Measurements from ENCODE around the gene GRIK3.
"Not testable (repeated sequence)": the region's sequence is repeated elsewhere in the genome, so short reads cannot be mapped to it uniquely, and the experiment has no call there.

The GRIK3 gene

GRCh38 chr1:36905941-36906340, 128.4 kb downstream of the GRIK3 start:
- no peak overlapping the region for H2BK5ac ChIP-seq (ENCODE audit: low read depth, low read length, poor library complexity)
- no peak overlapping the region for H3K4ac ChIP-seq (ENCODE audit: low read depth, low read length)
- no peak overlapping the region for H3K23ac ChIP-seq (ENCODE audit: low read length)
- no peak overlapping the region for H3K4me2 ChIP-seq (ENCODE audit: low read length)
- H4K91ac ChIP-seq (ENCODE audit: low read depth, low read length) = no peak overlapping the region
- no peaks in the 10 kb centered on the region for H3K9me3 ChIP-seq (ENCODE audit: insufficient read depth, low read depth, low read length)
- H3K79me1 ChIP-seq (ENCODE audit: low read length) = no peaks in the 10 kb centered on the region
- H3K18ac ChIP-seq (ENCODE audit: low read length) = no peak overlapping the region
- H3K27me3 ChIP-seq (ENCODE audit: insufficient read depth, low read length) = no peaks in the 10 kb centered on the region
- no peak overlapping the region for H2AFZ ChIP-seq (ENCODE audit: insufficient read depth, low read length, poor library complexity)
- H2AK5ac ChIP-seq (ENCODE audit: low read length) = no peak overlapping the region
- no peak overlapping the region for H3K9ac ChIP-seq (ENCODE audit: low read length)
- no CpG with 5 or more reads among the region's 3 CpGs for WGBS (ENCODE audit: extremely low coverage, insufficient coverage, insufficient read length)
- no peak overlapping the region for H4K8ac ChIP-seq (ENCODE audit: low read depth, low read length)
- no peak overlapping the region for H3K14ac ChIP-seq (ENCODE audit: low read length)
- H3K27ac ChIP-seq (ENCODE audit: low read depth, low read length) = no peak overlapping the region
- no peaks in the 10 kb centered on the region for H3K79me2 ChIP-seq (ENCODE audit: control insufficient read depth, insufficient read depth, low read length, poor library complexity)
- H3K4me3 ChIP-seq (ENCODE audit: low read depth, low read length) = no peak overlapping the region
- no peak overlapping the region for H4K12ac ChIP-seq (ENCODE audit: low read depth, low read length)
- H3K36me3 ChIP-seq (ENCODE audit: control insufficient read depth in 1 of 2, insufficient read depth in 2 of 2, low read length in 2 of 2) = no peaks in the 10 kb centered on the region
- H2BK120ac ChIP-seq (ENCODE audit: insufficient read depth, low read length, poor library complexity) = no peak overlapping the region
- no peak for DNase-seq
- H3K4me1 ChIP-seq (ENCODE audit: control insufficient read depth in 1 of 2, insufficient read depth in 2 of 2, low read length in 2 of 2) = no peaks in the 10 kb centered on the region
- no peak overlapping the region for H2BK12ac ChIP-seq (ENCODE audit: low read length)

GRCh38 chr1:36900128-36900527, 134.2 kb downstream of the GRIK3 start:
- Histone ChIP-seq H2AK5ac (ENCODE audit: low read length) (no peak overlapping the region), H4K8ac (ENCODE audit: low read depth, low read length) (no peak overlapping the region), H3K36me3 (ENCODE audit: control insufficient read depth in 1 of 2, insufficient read depth in 2 of 2, low read length in 2 of 2) (no peaks in the 10 kb centered on the region), H3K4ac (ENCODE audit: low read depth, low read length) (no peak overlapping the region), H4K12ac (ENCODE audit: low read depth, low read length) (no peak overlapping the region), H3K27ac (ENCODE audit: low read depth, low read length) (no peak overlapping the region), H3K4me3 (ENCODE audit: low read depth, low read length) (no peak overlapping the region), H3K18ac (ENCODE audit: low read length) (no peak overlapping the region), H3K14ac (ENCODE audit: low read length) (no peak overlapping the region), H3K4me1 (ENCODE audit: control insufficient read depth in 1 of 2, insufficient read depth in 2 of 2, low read length in 2 of 2) (no peaks in the 10 kb centered on the region), H3K4me2 (ENCODE audit: low read length) (no peak overlapping the region), H2BK5ac (ENCODE audit: low read depth, low read length, poor library complexity) (no peak overlapping the region), H3K23ac (ENCODE audit: low read length) (no peak overlapping the region), H3K9ac (ENCODE audit: low read length) (no peak overlapping the region), H2AFZ (ENCODE audit: insufficient read depth, low read length, poor library complexity) (no peak overlapping the region), H2BK120ac (ENCODE audit: insufficient read depth, low read length, poor library complexity) (no peak overlapping the region), H3K9me3 (ENCODE audit: insufficient read depth, low read depth, low read length) (no peaks in the 10 kb centered on the region), H3K79me2 (ENCODE audit: control insufficient read depth, insufficient read depth, low read length, poor library complexity) (no peaks in the 10 kb centered on the region), H4K91ac (ENCODE audit: low read depth, low read length) (no peak overlapping the region), H3K79me1 (ENCODE audit: low read length) (no peaks in the 10 kb centered on the region), H2BK12ac (ENCODE audit: low read length) (no peak overlapping the region), H3K27me3 (ENCODE audit: insufficient read depth, low read length) (no peaks in the 10 kb centered on the region)
- no peak for DNase-seq
- no CpG with 5 or more reads among the region's 1 CpG for WGBS (ENCODE audit: extremely low coverage, insufficient coverage, insufficient read length)

GRCh38 chr1:36897813-36898212, 136.5 kb downstream of the GRIK3 start:
- H3K9me3 ChIP-seq (ENCODE audit: insufficient read depth, low read depth, low read length); H3K23ac ChIP-seq (ENCODE audit: low read length); H3K79me2 ChIP-seq (ENCODE audit: control insufficient read depth, insufficient read depth, low read length, poor library complexity); H4K91ac ChIP-seq (ENCODE audit: low read depth, low read length); H2AK5ac ChIP-seq (ENCODE audit: low read length); H3K4me1 ChIP-seq (ENCODE audit: control insufficient read depth in 1 of 2, insufficient read depth in 2 of 2, low read length in 2 of 2); H4K12ac ChIP-seq (ENCODE audit: low read depth, low read length); H3K4me2 ChIP-seq (ENCODE audit: low read length); DNase-seq; H2BK120ac ChIP-seq (ENCODE audit: insufficient read depth, low read length, poor library complexity); H2AFZ ChIP-seq (ENCODE audit: insufficient read depth, low read length, poor library complexity); H3K79me1 ChIP-seq (ENCODE audit: low read length); H4K8ac ChIP-seq (ENCODE audit: low read depth, low read length); H3K9ac ChIP-seq (ENCODE audit: low read length); H3K4me3 ChIP-seq (ENCODE audit: low read depth, low read length); H3K27me3 ChIP-seq (ENCODE audit: insufficient read depth, low read length); H2BK12ac ChIP-seq (ENCODE audit: low read length); H3K18ac ChIP-seq (ENCODE audit: low read length); H3K14ac ChIP-seq (ENCODE audit: low read length); H3K27ac ChIP-seq (ENCODE audit: low read depth, low read length); H3K4ac ChIP-seq (ENCODE audit: low read depth, low read length); H3K36me3 ChIP-seq (ENCODE audit: control insufficient read depth in 1 of 2, insufficient read depth in 2 of 2, low read length in 2 of 2); H2BK5ac ChIP-seq (ENCODE audit: low read depth, low read length, poor library complexity): not testable (repeated sequence)

GRCh38 chr1:36894824-36895223, 139.5 kb downstream of the GRIK3 start:
- Histone ChIP-seq H3K27me3 (ENCODE audit: insufficient read depth, low read length) (no peaks in the 10 kb centered on the region), H3K27ac (ENCODE audit: low read depth, low read length) (no peak overlapping the region), H2BK120ac (ENCODE audit: insufficient read depth, low read length, poor library complexity) (no peak overlapping the region), H3K9me3 (ENCODE audit: insufficient read depth, low read depth, low read length) (no peaks in the 10 kb centered on the region), H2BK5ac (ENCODE audit: low read depth, low read length, poor library complexity) (no peak overlapping the region), H4K12ac (ENCODE audit: low read depth, low read length) (no peak overlapping the region), H2AFZ (ENCODE audit: insufficient read depth, low read length, poor library complexity) (no peak overlapping the region), H3K14ac (ENCODE audit: low read length) (no peak overlapping the region), H2AK5ac (ENCODE audit: low read length) (no peak overlapping the region), H2BK12ac (ENCODE audit: low read length) (no peak overlapping the region), H4K8ac (ENCODE audit: low read depth, low read length) (no peak overlapping the region), H3K9ac (ENCODE audit: low read length) (no peak overlapping the region), H3K79me1 (ENCODE audit: low read length) (no peaks in the 10 kb centered on the region), H3K23ac (ENCODE audit: low read length) (no peak overlapping the region), H4K91ac (ENCODE audit: low read depth, low read length) (no peak overlapping the region), H3K4me1 (ENCODE audit: control insufficient read depth in 1 of 2, insufficient read depth in 2 of 2, low read length in 2 of 2) (no peaks in the 10 kb centered on the region), H3K4me3 (ENCODE audit: low read depth, low read length) (no peak overlapping the region), H3K4me2 (ENCODE audit: low read length) (no peak overlapping the region), H3K18ac (ENCODE audit: low read length) (no peak overlapping the region), H3K36me3 (ENCODE audit: control insufficient read depth in 1 of 2, insufficient read depth in 2 of 2, low read length in 2 of 2) (no peaks in the 10 kb centered on the region), H3K4ac (ENCODE audit: low read depth, low read length) (no peak overlapping the region), H3K79me2 (ENCODE audit: control insufficient read depth, insufficient read depth, low read length, poor library complexity) (no peaks in the 10 kb centered on the region)
- WGBS (ENCODE audit: extremely low coverage, insufficient coverage, insufficient read length) = no CpG with 5 or more reads among the region's 3 CpGs
- DNase-seq = no peak

- H3K27ac ChIP-seq (ENCODE audit: low read depth, low read length) = no peak overlapping the region
- H2BK5ac ChIP-seq (ENCODE audit: low read depth, low read length, poor library complexity) = no peak overlapping the region
- H3K4ac ChIP-seq (ENCODE audit: low read depth, low read length) = no peak overlapping the region
- no peak overlapping the region for H4K8ac ChIP-seq (ENCODE audit: low read depth, low read length)
- no peak overlapping the region for H3K4me2 ChIP-seq (ENCODE audit: low read length)
- no peak overlapping the region for H2AFZ ChIP-seq (ENCODE audit: insufficient read depth, low read length, poor library complexity)
- H3K9ac ChIP-seq (ENCODE audit: low read length) = no peak overlapping the region
- WGBS (ENCODE audit: extremely low coverage, insufficient coverage, insufficient read length) = no CpG with 5 or more reads among the region's 9 CpGs
- H4K91ac ChIP-seq (ENCODE audit: low read depth, low read length) = no peak overlapping the region
- no peaks in the 10 kb centered on the region for H3K4me1 ChIP-seq (ENCODE audit: control insufficient read depth in 1 of 2, insufficient read depth in 2 of 2, low read length in 2 of 2)
- no peaks in the 10 kb centered on the region for H3K9me3 ChIP-seq (ENCODE audit: insufficient read depth, low read depth, low read length)
- H2BK12ac ChIP-seq (ENCODE audit: low read length) = no peak overlapping the region
- H3K4me3 ChIP-seq (ENCODE audit: low read depth, low read length) = no peak overlapping the region
- H3K27me3 ChIP-seq (ENCODE audit: insufficient read depth, low read length) = no peaks in the 10 kb centered on the region
- H3K14ac ChIP-seq (ENCODE audit: low read length) = no peak overlapping the region
- H3K79me2 ChIP-seq (ENCODE audit: control insufficient read depth, insufficient read depth, low read length, poor library complexity) = no peaks in the 10 kb centered on the region
- H2AK5ac ChIP-seq (ENCODE audit: low read length) = no peak overlapping the region
- H3K23ac ChIP-seq (ENCODE audit: low read length) = no peak overlapping the region
- H3K36me3 ChIP-seq (ENCODE audit: control insufficient read depth in 1 of 2, insufficient read depth in 2 of 2, low read length in 2 of 2) = no peaks in the 10 kb centered on the region
- no peak overlapping the region for H4K12ac ChIP-seq (ENCODE audit: low read depth, low read length)
- DNase-seq = no peak
- H3K79me1 ChIP-seq (ENCODE audit: low read length) = no peaks in the 10 kb centered on the region
- no peak overlapping the region for H3K18ac ChIP-seq (ENCODE audit: low read length)
- no peak overlapping the region for H2BK120ac ChIP-seq (ENCODE audit: insufficient read depth, low read length, poor library complexity)
These were observed 143.5 kb downstream of the GRIK3 start for GRCh38 chr1:36890776-36891175.
